NCI-H510A treated with DMSO at 0.1 percent for 48 hours (cell line): ENCODE data around the gene OR2A42.
"Not testable (repeated sequence)": the region's sequence is repeated elsewhere in the genome, so short reads cannot be mapped to it uniquely, and the experiment has no call there.

Experiments
- DNase-seq: peaks from one replicate; lab custom pipeline; 2025; lab: John Stamatoyannopoulos, UW

Gene OR2A42

GRCh38 chr7:144223675-144224074, 15.7 kb downstream of the OR2A42 start:
- not testable (repeated sequence) for DNase-seq

GRCh38 chr7:144220531-144220930, 18.9 kb downstream of the OR2A42 start:
- not testable (repeated sequence) for DNase-seq

- not testable (repeated sequence) for DNase-seq
Observed at GRCh38 chr7:144219149-144219548, 20.3 kb downstream of the OR2A42 start.

GRCh38 chr7:144218581-144218980, 20.8 kb downstream of the OR2A42 start:
- not testable (repeated sequence) for DNase-seq

GRCh38 chr7:144217200-144217599, 22.2 kb downstream of the OR2A42 start:
- DNase-seq, result not testable (repeated sequence)

- DNase-seq, result not testable (repeated sequence)
Observed at GRCh38 chr7:144205306-144205705, 34.1 kb downstream of the OR2A42 start.

GRCh38 chr7:144203086-144203485, 36.3 kb downstream of the OR2A42 start:
- not testable (repeated sequence) for DNase-seq

GRCh38 chr7:144201978-144202377, 37.4 kb downstream of the OR2A42 start:
- DNase-seq, result not testable (repeated sequence)

- DNase-seq, result not testable (repeated sequence)
Observed at GRCh38 chr7:144198934-144199333, 40.5 kb downstream of the OR2A42 start.

- DNase-seq, result not testable (repeated sequence)
Observed at GRCh38 chr7:144195212-144195872, 44.1 kb downstream of the OR2A42 start, which contains the start of gene ARHGEF35. TSS of gene ARHGEF35 (minus strand) at chr7:144195833. CDS start at chr7:144188383, 7,450 bp downstream.

- not testable (repeated sequence) for DNase-seq
Observed at GRCh38 chr7:144194453-144194852, 45.0 kb downstream of the OR2A42 start.

GRCh38 chr7:144193782-144194181, 45.6 kb downstream of the OR2A42 start:
- DNase-seq, result not testable (repeated sequence)

GRCh38 chr7:144188578-144189171, 50.7 kb downstream of the OR2A42 start:
- not testable (repeated sequence) for DNase-seq

GRCh38 chr7:144187848-144188247, 51.6 kb downstream of the OR2A42 start:
- DNase-seq, result not testable (repeated sequence)

GRCh38 chr7:144183166-144183565, 56.2 kb downstream of the OR2A42 start, which contains the start of gene CTAGE4:
TSS of gene CTAGE4 (plus strand) at chr7:144183466. CDS start at chr7:144183504, 38 bp downstream.
- not testable (repeated sequence) for DNase-seq

- not testable (repeated sequence) for DNase-seq
Observed at GRCh38 chr7:144179165-144179479, 60.3 kb downstream of the OR2A42 start.

- not testable (repeated sequence) for DNase-seq
Observed at GRCh38 chr7:144178380-144179164, 60.8 kb downstream of the OR2A42 start.
